Panc1 (cell line): Measurements from ENCODE around the gene NOP14.

Source experiments
- CTCF ChIP-seq: fragments of 450-650 bp; IDR thresholded peaks from 2 replicates; pipeline ENCODE4 v1.5.1; 2017; ENCODE audit warnings: mild to moderate bottlenecking
- POLR2AphosphoS5 ChIP-seq: IDR thresholded peaks from 2 replicates; pipeline ENCODE4 v1.6.1; 2012; ENCODE audit warnings: mild to moderate bottlenecking, low read depth, low read length, moderate library complexity
- REST ChIP-seq, 2 experiments: IDR thresholded peaks; 2 replicates each; pipeline ENCODE4 v1.6.1; 2011 to 2012; ENCODE audit warnings: low read depth in 2 of 2, control low read depth in 1 of 2, low read length in 1 of 2, mild to moderate bottlenecking in 1 of 2, moderate library complexity in 1 of 2; ENCODE audit not compliant: insufficient read depth in 1 of 2

- TF ChIP-seq CTCF (no peak), POLR2AphosphoS5 (no peak), REST (IDR thresholded peaks at IDR 0.05; ENCODE audit: insufficient read depth in 1 of 2, low read depth in 2 of 2, low read length in 1 of 2) (no peak)
Observed at GRCh38 chr4:2963966-2964471, 813 bp upstream of the NOP14 start.
